ENCODE data around the gene ACE2.

DNA sequence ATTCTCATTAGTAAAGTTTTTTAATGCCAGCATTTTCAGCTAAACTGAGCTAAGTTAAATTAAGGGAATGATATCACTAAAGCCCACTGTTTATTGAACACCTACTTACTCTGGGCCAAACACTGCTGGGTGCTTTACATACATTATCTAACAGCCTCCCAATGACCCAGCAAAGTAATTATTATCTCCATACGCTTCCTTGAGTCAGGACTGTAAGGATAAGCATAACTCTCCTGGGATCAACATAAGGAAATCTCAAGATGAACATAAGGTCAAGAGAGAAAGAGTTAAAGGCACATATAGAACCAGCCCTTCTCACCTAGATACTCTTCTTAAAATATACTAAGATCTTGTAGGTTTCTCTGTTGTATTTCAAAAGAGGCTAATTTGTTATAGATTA is 86.5 kb downstream of the ACE2 start:
- TF ChIP-seq POLR2AphosphoS5 (IDR thresholded peaks at IDR 0.05) (no peak), POLR2A (IDR thresholded peaks at IDR 0.05) (no peak), CTCF (IDR thresholded peaks at IDR 0.05) (no peak)
